ENCODE data around the gene PKP2. TPM values are rescaled to one million over a fixed set of nuclear protein-coding genes. Genes with fewer than 3 reads are reported as not detected.

Gene PKP2
- 19.1 TPM for total RNA-seq

GRCh38 chr12:32896432-32897280, at the start of gene PKP2:
TSS of gene PKP2 (minus strand) at chr12:32896777. CDS start at chr12:32896731, 46 bp downstream.

DNA sequence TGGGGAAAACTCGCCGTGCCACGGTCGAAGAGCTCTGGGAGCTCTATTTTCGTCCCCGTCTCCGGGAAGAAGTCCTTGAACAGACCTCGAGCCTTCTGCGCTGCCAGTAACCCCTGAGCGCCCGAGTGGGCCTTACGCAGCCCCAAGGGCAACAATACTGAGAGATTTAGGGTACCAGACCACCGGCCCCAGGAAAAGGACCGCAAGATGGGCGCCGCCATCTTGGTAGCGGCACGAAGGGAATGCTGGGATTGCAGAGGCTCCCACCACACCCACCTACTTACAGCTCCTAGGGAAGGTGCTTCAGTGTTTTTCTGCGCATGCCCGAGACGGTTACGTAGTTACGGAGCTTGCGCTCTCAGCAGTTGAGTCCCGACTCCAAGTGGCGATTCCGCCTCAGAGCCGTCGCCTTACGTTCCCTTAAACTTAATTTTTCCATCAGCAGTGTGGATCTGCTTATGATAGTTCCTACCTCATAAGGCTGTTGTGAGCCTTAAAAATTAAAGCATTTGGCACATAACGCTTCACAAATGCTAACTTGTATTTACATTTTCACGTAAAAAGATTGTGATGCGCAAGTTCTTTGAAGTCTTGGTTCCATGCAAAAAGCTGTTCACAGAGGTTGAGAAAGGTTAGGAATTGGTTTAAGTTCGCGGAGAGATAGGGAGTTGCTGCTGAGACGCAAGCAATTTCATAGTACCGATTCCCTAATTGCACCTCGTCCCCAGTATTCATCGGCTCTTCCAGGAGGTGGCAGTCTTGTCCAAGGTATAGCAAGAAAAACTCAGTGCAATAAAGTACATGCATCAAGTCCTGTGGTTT, 140.7 kb downstream of the PKP2 start, which contains the start of gene YARS2:
TSS of gene YARS2 (minus strand) at position 244 of the 822 bp plus-strand sequence. CDS start at position 221, 23 bp downstream.

Other genes starting within 250 kb of the PKP2 start
- 79.7 TPM for gene DNM1L, start 217.5 kb downstream of the PKP2 start, total RNA-seq
- gene YARS2, start 140.9 kb downstream of the PKP2 start, total RNA-seq, result 30.9 TPM

All from metanephros (tissue), 1 donor.